GM23338 (cell line): ENCODE data around the gene FCRL1. TPM values are rescaled to one million over a fixed set of nuclear protein-coding genes. Genes with fewer than 3 reads are reported as not detected.

ENCODE experiments used
- ATAC-seq: fragments of 200-7000 bp; cut with Tn5 transposase; 3 replicates; pipeline ENCODE4 v1.9.1; 2020
- DNase-seq: peaks from one replicate; pipeline ENCODE4 v3.0.0-alpha.2; 2015; ENCODE audit warnings: low spot score
- H2AFZ ChIP-seq: fragments of 200-600 bp; sonication (generic); 2 replicates; pipeline ENCODE4 v1.8.0; 2016; ENCODE audit warnings: antibody characterized with exemption, mild to moderate bottlenecking, moderate library complexity
- H3F3A ChIP-seq: fragments of 200-600 bp; sonication (generic); replicated peaks from 2 replicates; pipeline ENCODE4 v1.8.0; 2017; ENCODE audit warnings: antibody characterized with exemption, mixed run types, low read depth
- H3K27ac ChIP-seq: fragments of 200-600 bp; sonication (generic); 2 replicates; pipeline ENCODE4 v1.6.1; 2016; ENCODE audit warnings: low read depth
- H3K27me3 ChIP-seq: fragments of 200-600 bp; sonication (generic); 2 replicates; pipeline ENCODE4 v1.8.0; 2016; ENCODE audit warnings: mild to moderate bottlenecking, mixed run types, moderate library complexity; ENCODE audit not compliant: insufficient read depth
- H3K36me3 ChIP-seq: fragments of 200-600 bp; sonication (generic); 2 replicates; pipeline ENCODE4 v1.8.0; 2016; ENCODE audit warnings: mild to moderate bottlenecking; ENCODE audit not compliant: insufficient read depth
- H3K4me1 ChIP-seq: fragments of 200-600 bp; sonication (generic); 2 replicates; pipeline ENCODE4 v1.8.0; 2016; ENCODE audit warnings: mild to moderate bottlenecking, moderate library complexity; ENCODE audit not compliant: insufficient read depth
- H3K4me2 ChIP-seq: fragments of 200-600 bp; sonication (generic); 2 replicates; pipeline ENCODE4 v1.7.1; 2017; ENCODE audit warnings: mixed run types
- H3K4me3 ChIP-seq: fragments of 200-600 bp; sonication (generic); 2 replicates; pipeline ENCODE4 v1.6.1; 2016; ENCODE audit warnings: mixed run types
- H3K79me2 ChIP-seq: fragments of 200-600 bp; sonication (generic); replicated peaks from 2 replicates; pipeline ENCODE4 v1.8.0; 2017; ENCODE audit warnings: mild to moderate bottlenecking; ENCODE audit not compliant: insufficient read depth
- H3K9me2 ChIP-seq: fragments of 200-600 bp; sonication (generic); 2 replicates; pipeline ENCODE4 v1.8.0; 2017; ENCODE audit not compliant: insufficient read depth
- H4K20me1 ChIP-seq: fragments of 200-600 bp; sonication (generic); replicated peaks from 2 replicates; pipeline ENCODE4 v1.8.0; 2017; ENCODE audit warnings: mild to moderate bottlenecking; ENCODE audit not compliant: insufficient read depth
- H3K27ac Mint-ChIP-seq: 2 replicates; pipeline ENCODE4 v1.8.0; 2020; ENCODE audit warnings: inconsistent platforms, mild to moderate bottlenecking, moderate library complexity, mixed read lengths
- H3K27me3 Mint-ChIP-seq: 3 replicates; pipeline ENCODE4 v1.8.0; 2022; ENCODE audit warnings: low read depth, mild to moderate bottlenecking, moderate library complexity, mixed read lengths, inconsistent platforms; ENCODE audit not compliant: insufficient read depth, poor library complexity
- H3K36me3 Mint-ChIP-seq: 3 replicates; pipeline ENCODE4 v1.8.0; 2021; ENCODE audit warnings: low read depth, mild to moderate bottlenecking, inconsistent platforms, moderate library complexity, mixed read lengths
- H3K4me1 Mint-ChIP-seq: 3 replicates; pipeline ENCODE4 v1.8.0; 2020; ENCODE audit warnings: mild to moderate bottlenecking, inconsistent platforms, mixed read lengths
- H3K4me3 Mint-ChIP-seq: 3 replicates; pipeline ENCODE4 v1.8.0; 2021; ENCODE audit warnings: moderate library complexity, mild to moderate bottlenecking, inconsistent platforms, mixed read lengths
- H3K9me3 Mint-ChIP-seq: 3 replicates; pipeline ENCODE4 v1.8.0; 2020; ENCODE audit warnings: moderate library complexity, mild to moderate bottlenecking, inconsistent platforms, mixed read lengths
- CREB1 ChIP-seq: fragments of 250-450 bp; sonication (Bioruptor Pico); IDR thresholded peaks from 2 replicates; pipeline ENCODE4 v1.5.0; 2020; ENCODE audit warnings: low read depth, mild to moderate bottlenecking, moderate library complexity
- EZH2 ChIP-seq: fragments of 200-600 bp; sonication (generic); IDR thresholded peaks from one replicate; pipeline ENCODE4 v1.8.0; 2017; ENCODE audit warnings: antibody characterized with exemption, mild to moderate bottlenecking, low read depth; ENCODE audit not compliant: unreplicated experiment
- EZH2phosphoT487 ChIP-seq: fragments of 200-600 bp; sonication (generic); IDR thresholded peaks from one replicate; pipeline ENCODE4 v1.8.1; 2018; ENCODE audit warnings: antibody characterized with exemption; ENCODE audit not compliant: unreplicated experiment
- JUNB ChIP-seq: IDR thresholded peaks from one replicate; pipeline ENCODE4 v1.6.1; 2016; ENCODE audit warnings: antibody characterized with exemption; ENCODE audit not compliant: unreplicated experiment
- NANOG ChIP-seq: IDR thresholded peaks from 2 replicates; pipeline ENCODE4 v1.6.1; 2016; ENCODE audit warnings: antibody characterized with exemption, borderline replicate concordance
- POLR2AphosphoS5 ChIP-seq: IDR thresholded peaks from 2 replicates; pipeline ENCODE4 v1.6.1; 2016; ENCODE audit warnings: antibody characterized with exemption, low read depth
- STAT1 ChIP-seq: IDR thresholded peaks from one replicate; pipeline ENCODE4 v1.6.1; 2016; ENCODE audit warnings: antibody characterized with exemption; ENCODE audit not compliant: unreplicated experiment
- ZNF114 ChIP-seq: fragments of 250-450 bp; sonication (Bioruptor Pico); IDR thresholded peaks from 2 replicates; pipeline ENCODE4 v1.5.0; 2020; ENCODE audit warnings: mild to moderate bottlenecking, moderate library complexity
- ZNF331 ChIP-seq: fragments of 250-450 bp; sonication (Bioruptor Pico); IDR thresholded peaks from 2 replicates; pipeline ENCODE4 v1.5.0; 2020; ENCODE audit warnings: low read depth, mild to moderate bottlenecking, moderate library complexity
- polyA plus RNA-seq: library from polyadenylated mRNA; unstranded; fragments of >200 nt; fragmentation: Nextera tagmentation; extraction: Ambion mirVana; gene quantifications from 2 replicates; pipeline ENCODE4 v1.2.1, GENCODE V29; 2016
- total RNA-seq: library from RNA; depleted of rRNA; stranded (reverse); fragments of >200 nt; shearing (Covaris generic); gene quantifications from 2 replicates; pipeline ENCODE4 v1.2.3, GENCODE V29; 2014
- TF ChIP-seq, protein P1 (sequence below), 2 experiments: fragments of 200-600 bp in 1 of 2; sonication (generic) in 1 of 2; conservative IDR thresholded peaks; 2 replicates each; pipeline versions ENCODE4 v1.5.1 to v1.6.1; 2016 to 2017; ENCODE audit warnings: antibody characterized with exemption in 2 of 2, low read depth in 2 of 2, mild to moderate bottlenecking in 2 of 2, moderate library complexity in 1 of 2
- TF ChIP-seq, protein P2 (sequence below): fragments of 250-450 bp; sonication (Bioruptor Pico); IDR thresholded peaks from 2 replicates; pipeline ENCODE4 v1.5.0; 2020; ENCODE audit warnings: mild to moderate bottlenecking, moderate library complexity

Gene FCRL1
- total and polyA plus RNA-seq, 2 experiments from 2014 or later = not detected

DNA sequence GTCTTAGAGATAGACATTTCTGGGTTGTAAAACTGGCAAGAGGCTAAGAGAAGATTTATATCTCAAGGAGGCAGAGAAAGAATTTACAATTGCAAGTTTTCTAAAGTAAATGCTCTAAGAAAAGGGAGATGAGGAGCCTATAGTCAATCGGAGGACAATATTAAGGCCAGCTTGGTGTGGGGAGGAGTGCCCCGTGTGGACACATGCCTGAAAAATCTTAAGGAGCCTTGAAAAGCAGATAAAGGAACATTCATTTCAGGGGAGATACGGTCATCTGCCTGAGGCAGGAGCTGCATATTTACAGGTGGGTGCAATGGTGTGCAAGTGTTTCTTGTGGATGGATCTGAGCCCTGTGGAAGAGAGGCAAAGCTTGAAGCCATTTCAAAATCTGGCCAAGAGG, 68.6 kb downstream of the FCRL1 start:
- no peaks in the 10 kb centered on the region for H3K36me3 ChIP-seq
- no peaks in the 10 kb centered on the region for H3K27me3 ChIP-seq
- Mint-ChIP-seq H3K36me3 (no peaks in the 10 kb centered on the region), H3K4me1 (peaks cover 13% of the 10 kb centered on the region), H3K27me3 (peaks cover 9% of the 10 kb centered on the region), H3K27ac (no peak overlapping the region), H3K9me3 (no peaks in the 10 kb centered on the region; the same call in 2 of the 3 replicates), H3K4me3 (no peak overlapping the region)
- ATAC-seq (peak; percentile 50), DNase-seq (peak; percentile 41)
- H3K79me2 ChIP-seq = no peaks in the 10 kb centered on the region
- H3K4me2 ChIP-seq = no peak overlapping the region
- TF ChIP-seq, protein P1, sequence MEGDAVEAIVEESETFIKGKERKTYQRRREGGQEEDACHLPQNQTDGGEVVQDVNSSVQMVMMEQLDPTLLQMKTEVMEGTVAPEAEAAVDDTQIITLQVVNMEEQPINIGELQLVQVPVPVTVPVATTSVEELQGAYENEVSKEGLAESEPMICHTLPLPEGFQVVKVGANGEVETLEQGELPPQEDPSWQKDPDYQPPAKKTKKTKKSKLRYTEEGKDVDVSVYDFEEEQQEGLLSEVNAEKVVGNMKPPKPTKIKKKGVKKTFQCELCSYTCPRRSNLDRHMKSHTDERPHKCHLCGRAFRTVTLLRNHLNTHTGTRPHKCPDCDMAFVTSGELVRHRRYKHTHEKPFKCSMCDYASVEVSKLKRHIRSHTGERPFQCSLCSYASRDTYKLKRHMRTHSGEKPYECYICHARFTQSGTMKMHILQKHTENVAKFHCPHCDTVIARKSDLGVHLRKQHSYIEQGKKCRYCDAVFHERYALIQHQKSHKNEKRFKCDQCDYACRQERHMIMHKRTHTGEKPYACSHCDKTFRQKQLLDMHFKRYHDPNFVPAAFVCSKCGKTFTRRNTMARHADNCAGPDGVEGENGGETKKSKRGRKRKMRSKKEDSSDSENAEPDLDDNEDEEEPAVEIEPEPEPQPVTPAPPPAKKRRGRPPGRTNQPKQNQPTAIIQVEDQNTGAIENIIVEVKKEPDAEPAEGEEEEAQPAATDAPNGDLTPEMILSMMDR (conservative IDR thresholded peaks at IDR 0.05; ENCODE audit: low read depth in 2 of 2) = peak; percentile 39 to 42
- TF ChIP-seq ZNF114 (CRISPR knock-in tag) = no peak
- no peaks in the 10 kb centered on the region for H3K9me2 ChIP-seq
- no peak overlapping the region for H3K4me3 ChIP-seq
- H3K27ac ChIP-seq = no peak overlapping the region
- H2AFZ ChIP-seq = peak overlapping the region; percentile 63; the same call in 1 of the 2 replicates
- peaks cover 17% of the 10 kb centered on the region; the same call in 1 of the 2 replicates for H3K4me1 ChIP-seq
- no peaks in the 10 kb centered on the region for H3F3A ChIP-seq
- no peaks in the 10 kb centered on the region for H4K20me1 ChIP-seq

DNA sequence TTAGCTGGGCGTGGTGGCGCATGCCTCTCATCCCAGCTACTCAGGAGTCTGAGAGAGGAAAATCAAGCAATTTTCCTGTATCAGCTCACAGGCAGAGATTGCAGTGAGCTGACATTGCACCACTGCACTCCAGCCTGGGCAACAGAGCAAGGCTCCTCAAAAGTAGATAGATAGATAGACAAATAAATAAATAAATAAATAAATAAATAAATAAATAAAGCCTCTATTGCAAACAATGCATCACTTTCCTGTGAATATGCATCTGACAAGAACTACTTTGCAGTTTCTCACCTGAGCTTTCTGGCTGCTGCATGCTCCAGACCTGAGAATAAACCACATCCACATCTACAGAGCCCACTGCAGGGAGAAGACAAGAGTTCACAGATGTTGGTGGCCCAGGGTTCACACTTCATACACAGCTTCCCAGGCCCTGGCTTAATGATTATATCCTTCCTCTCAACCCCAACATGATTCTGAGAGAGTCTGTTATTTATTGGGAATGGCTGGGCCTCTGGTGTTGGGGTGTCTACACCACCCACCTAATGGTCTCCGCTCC, 71.6 kb downstream of the FCRL1 start:
- DNase-seq (no peak), ATAC-seq (no peak)
- no peak overlapping the region for H2AFZ ChIP-seq
- H3K27ac ChIP-seq = no peak overlapping the region
- H3K4me3 ChIP-seq = no peak overlapping the region
- peaks cover 13% of the 10 kb centered on the region for H3K4me1 Mint-ChIP-seq
- no peaks in the 10 kb centered on the region for H3K79me2 ChIP-seq
- no peaks in the 10 kb centered on the region; the same call in 2 of the 3 replicates for H3K9me3 Mint-ChIP-seq
- H3K36me3 ChIP-seq = no peaks in the 10 kb centered on the region
- no peak overlapping the region for H3K27ac Mint-ChIP-seq
- no peaks in the 10 kb centered on the region for H4K20me1 ChIP-seq
- no peak overlapping the region for H3K4me3 Mint-ChIP-seq
- H3F3A ChIP-seq = no peaks in the 10 kb centered on the region
- no peak overlapping the region for H3K4me2 ChIP-seq
- no peaks in the 10 kb centered on the region for H3K36me3 Mint-ChIP-seq
- H3K27me3 Mint-ChIP-seq = peaks cover 6% of the 10 kb centered on the region
- no peaks in the 10 kb centered on the region for H3K27me3 ChIP-seq
- H3K9me2 ChIP-seq = no peaks in the 10 kb centered on the region
- peaks cover 10% of the 10 kb centered on the region; the same call in 1 of the 2 replicates for H3K4me1 ChIP-seq
- TF ChIP-seq CREB1 (CRISPR knock-in tag) (no peak), JUNB (no peak), ZNF331 (CRISPR knock-in tag) (no peak), POLR2AphosphoS5 (no peak), EZH2 (no peak), ZNF114 (CRISPR knock-in tag) (no peak), STAT1 (no peak), EZH2phosphoT487 (no peak), NANOG (no peak)
- TF ChIP-seq, protein P1 (conservative IDR thresholded peaks at IDR 0.05; ENCODE audit: low read depth in 2 of 2) = no peak
- TF ChIP-seq, protein P2, sequence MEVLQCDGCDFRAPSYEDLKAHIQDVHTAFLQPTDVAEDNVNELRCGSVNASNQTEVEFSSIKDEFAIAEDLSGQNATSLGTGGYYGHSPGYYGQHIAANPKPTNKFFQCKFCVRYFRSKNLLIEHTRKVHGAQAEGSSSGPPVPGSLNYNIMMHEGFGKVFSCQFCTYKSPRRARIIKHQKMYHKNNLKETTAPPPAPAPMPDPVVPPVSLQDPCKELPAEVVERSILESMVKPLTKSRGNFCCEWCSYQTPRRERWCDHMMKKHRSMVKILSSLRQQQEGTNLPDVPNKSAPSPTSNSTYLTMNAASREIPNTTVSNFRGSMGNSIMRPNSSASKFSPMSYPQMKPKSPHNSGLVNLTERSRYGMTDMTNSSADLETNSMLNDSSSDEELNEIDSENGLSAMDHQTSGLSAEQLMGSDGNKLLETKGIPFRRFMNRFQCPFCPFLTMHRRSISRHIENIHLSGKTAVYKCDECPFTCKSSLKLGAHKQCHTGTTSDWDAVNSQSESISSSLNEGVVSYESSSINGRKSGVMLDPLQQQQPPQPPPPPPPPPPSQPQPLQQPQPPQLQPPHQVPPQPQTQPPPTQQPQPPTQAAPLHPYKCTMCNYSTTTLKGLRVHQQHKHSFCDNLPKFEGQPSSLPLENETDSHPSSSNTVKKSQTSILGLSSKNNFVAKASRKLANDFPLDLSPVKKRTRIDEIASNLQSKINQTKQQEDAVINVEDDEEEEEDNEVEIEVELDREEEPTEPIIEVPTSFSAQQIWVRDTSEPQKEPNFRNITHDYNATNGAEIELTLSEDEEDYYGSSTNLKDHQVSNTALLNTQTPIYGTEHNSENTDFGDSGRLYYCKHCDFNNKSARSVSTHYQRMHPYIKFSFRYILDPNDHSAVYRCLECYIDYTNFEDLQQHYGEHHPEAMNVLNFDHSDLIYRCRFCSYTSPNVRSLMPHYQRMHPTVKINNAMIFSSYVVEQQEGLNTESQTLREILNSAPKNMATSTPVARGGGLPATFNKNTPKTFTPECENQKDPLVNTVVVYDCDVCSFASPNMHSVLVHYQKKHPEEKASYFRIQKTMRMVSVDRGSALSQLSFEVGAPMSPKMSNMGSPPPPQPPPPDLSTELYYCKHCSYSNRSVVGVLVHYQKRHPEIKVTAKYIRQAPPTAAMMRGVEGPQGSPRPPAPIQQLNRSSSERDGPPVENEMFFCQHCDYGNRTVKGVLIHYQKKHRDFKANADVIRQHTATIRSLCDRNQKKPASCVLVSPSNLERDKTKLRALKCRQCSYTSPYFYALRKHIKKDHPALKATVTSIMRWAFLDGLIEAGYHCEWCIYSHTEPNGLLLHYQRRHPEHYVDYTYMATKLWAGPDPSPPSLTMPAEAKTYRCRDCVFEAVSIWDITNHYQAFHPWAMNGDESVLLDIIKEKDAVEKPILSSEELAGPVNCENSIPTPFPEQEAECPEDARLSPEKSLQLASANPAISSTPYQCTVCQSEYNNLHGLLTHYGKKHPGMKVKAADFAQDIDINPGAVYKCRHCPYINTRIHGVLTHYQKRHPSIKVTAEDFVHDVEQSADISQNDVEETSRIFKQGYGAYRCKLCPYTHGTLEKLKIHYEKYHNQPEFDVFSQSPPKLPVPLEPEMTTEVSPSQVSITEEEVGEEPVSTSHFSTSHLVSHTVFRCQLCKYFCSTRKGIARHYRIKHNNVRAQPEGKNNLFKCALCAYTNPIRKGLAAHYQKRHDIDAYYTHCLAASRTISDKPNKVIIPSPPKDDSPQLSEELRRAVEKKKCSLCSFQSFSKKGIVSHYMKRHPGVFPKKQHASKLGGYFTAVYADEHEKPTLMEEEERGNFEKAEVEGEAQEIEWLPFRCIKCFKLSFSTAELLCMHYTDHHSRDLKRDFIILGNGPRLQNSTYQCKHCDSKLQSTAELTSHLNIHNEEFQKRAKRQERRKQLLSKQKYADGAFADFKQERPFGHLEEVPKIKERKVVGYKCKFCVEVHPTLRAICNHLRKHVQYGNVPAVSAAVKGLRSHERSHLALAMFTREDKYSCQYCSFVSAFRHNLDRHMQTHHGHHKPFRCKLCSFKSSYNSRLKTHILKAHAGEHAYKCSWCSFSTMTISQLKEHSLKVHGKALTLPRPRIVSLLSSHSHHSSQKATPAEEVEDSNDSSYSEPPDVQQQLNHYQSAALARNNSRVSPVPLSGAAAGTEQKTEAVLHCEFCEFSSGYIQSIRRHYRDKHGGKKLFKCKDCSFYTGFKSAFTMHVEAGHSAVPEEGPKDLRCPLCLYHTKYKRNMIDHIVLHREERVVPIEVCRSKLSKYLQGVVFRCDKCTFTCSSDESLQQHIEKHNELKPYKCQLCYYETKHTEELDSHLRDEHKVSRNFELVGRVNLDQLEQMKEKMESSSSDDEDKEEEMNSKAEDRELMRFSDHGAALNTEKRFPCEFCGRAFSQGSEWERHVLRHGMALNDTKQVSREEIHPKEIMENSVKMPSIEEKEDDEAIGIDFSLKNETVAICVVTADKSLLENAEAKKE (CRISPR knock-in tag) = no peak
